HCT116 (cell line): ENCODE data around the gene SLC11A1.

Source experiments
- ATF3 ChIP-seq: IDR thresholded peaks from 2 replicates; pipeline ENCODE4 v1.6.1; 2012
- CEBPB ChIP-seq: IDR thresholded peaks from 2 replicates; pipeline ENCODE4 v1.6.1; 2012; ENCODE audit warnings: low read depth
- CTCF ChIP-seq, 3 experiments: fragments of 200-600 bp in 1 of 3; sonication (generic) in 1 of 3; IDR thresholded peaks in 2 of 3; conservative IDR thresholded peaks in 1 of 3; 2 replicates each; pipeline ENCODE4 v1.5.1; 2012 to 2017; ENCODE audit warnings: low read depth in 2 of 3, low read length in 2 of 3, antibody characterized with exemption in 1 of 3, borderline replicate concordance in 1 of 3, control low read depth in 1 of 3, mild to moderate bottlenecking in 1 of 3, mixed read lengths in 1 of 3, mixed run types in 1 of 3, moderate library complexity in 1 of 3; ENCODE audit not compliant: insufficient read depth in 1 of 3
- EZH2 ChIP-seq: fragments of 200-600 bp; sonication (generic); IDR thresholded peaks from 2 replicates; pipeline ENCODE4 v1.6.1; 2017; ENCODE audit warnings: antibody characterized with exemption, mixed run types
- JUND ChIP-seq: IDR thresholded peaks from 2 replicates; pipeline ENCODE4 v1.6.1; 2012
- POLR2A ChIP-seq: IDR thresholded peaks from 2 replicates; pipeline ENCODE4 v1.7.0; 2011; ENCODE audit warnings: borderline replicate concordance; ENCODE audit not compliant: insufficient read depth, insufficient read length; ENCODE audit errors: extremely low read depth
- POLR2AphosphoS5 ChIP-seq: IDR thresholded peaks from 2 replicates; pipeline ENCODE4 v1.6.1; 2011; ENCODE audit warnings: mild to moderate bottlenecking, low read depth, low read length, moderate library complexity
- YY1 ChIP-seq: IDR thresholded peaks from 2 replicates; pipeline ENCODE4 v1.6.1; 2011; ENCODE audit warnings: low read length, low read depth, moderate library complexity, mild to moderate bottlenecking; ENCODE audit not compliant: insufficient replicate concordance; ENCODE audit errors: extremely low read depth

- no peak for TF ChIP-seq CTCF (IDR thresholded peaks at IDR 0.05 in 2 of 3, conservative IDR thresholded peaks at IDR 0.05 in 1 of 3; ENCODE audit: borderline replicate concordance in 1 of 3, insufficient read depth in 1 of 3, low read depth in 2 of 3, low read length in 2 of 3)
- no peak for TF ChIP-seq POLR2A
- no peak for TF ChIP-seq ATF3
- no peak for TF ChIP-seq YY1
- no peak for TF ChIP-seq POLR2AphosphoS5
- TF ChIP-seq CEBPB, result no peak
- no peak for TF ChIP-seq EZH2
- TF ChIP-seq JUND, result no peak
Observed at GRCh38 chr2:218431878-218432277, 49.8 kb downstream of the SLC11A1 start.
